Nephron progenitor cell (in vitro differentiated cells): ENCODE measurements around the gene ABCG1.

ENCODE experiments used
- DNase-seq: peaks from one replicate; pipeline ENCODE4 v3.0.0; 2021
- H3K27ac Mint-ChIP-seq: 2 replicates; pipeline ENCODE4 v1.8.0; 2021; ENCODE audit warnings: mild to moderate bottlenecking, moderate library complexity, mixed read lengths
- H3K27me3 Mint-ChIP-seq: 2 replicates; pipeline ENCODE4 v1.8.0; 2021; ENCODE audit warnings: mild to moderate bottlenecking, low read depth, mixed read lengths; ENCODE audit not compliant: poor library complexity
- H3K36me3 Mint-ChIP-seq: 2 replicates; pipeline ENCODE4 v1.8.0; 2021; ENCODE audit warnings: low read depth, mixed read lengths
- H3K4me1 Mint-ChIP-seq: 2 replicates; pipeline ENCODE4 v1.8.0; 2021; ENCODE audit warnings: mixed read lengths
- H3K4me3 Mint-ChIP-seq: 2 replicates; pipeline ENCODE4 v1.8.0; 2021; ENCODE audit warnings: mild to moderate bottlenecking, moderate library complexity, mixed read lengths
- H3K9me3 Mint-ChIP-seq: 2 replicates; pipeline ENCODE4 v1.8.0; 2021; ENCODE audit warnings: mild to moderate bottlenecking, moderate library complexity, mixed read lengths
- CTCF ChIP-seq: fragments of 200-600 bp; sonication (generic); IDR thresholded peaks from 2 replicates; pipeline ENCODE4 v1.5.0; 2021; ENCODE audit warnings: antibody characterized with exemption

The ABCG1 gene

GRCh38 chr21:42256316-42256715 lies 37.4 kb downstream of the ABCG1 start:
- no peak for TF ChIP-seq CTCF
- no peak overlapping the region for H3K4me3 Mint-ChIP-seq
- H3K27me3 Mint-ChIP-seq: peaks cover 16% of the 10 kb centered on the region
- no peaks in the 10 kb centered on the region for H3K36me3 Mint-ChIP-seq
- H3K4me1 Mint-ChIP-seq: peaks cover 45% of the 10 kb centered on the region
- no peak overlapping the region for H3K27ac Mint-ChIP-seq
- H3K9me3 Mint-ChIP-seq: no peaks in the 10 kb centered on the region
- DNase-seq: no peak

GRCh38 chr21:42257091-42257765 lies 38.3 kb downstream of the ABCG1 start:
- Mint-ChIP-seq H3K27ac (no peak overlapping the region), H3K27me3 (peaks cover 16% of the 10 kb centered on the region), H3K9me3 (no peaks in the 10 kb centered on the region), H3K4me1 (peaks cover 54% of the 10 kb centered on the region), H3K36me3 (no peaks in the 10 kb centered on the region), H3K4me3 (no peak overlapping the region)
- DNase-seq: no peak
- TF ChIP-seq CTCF: no peak

GRCh38 chr21:42258150-42258884 lies 39.4 kb downstream of the ABCG1 start:
- no peaks in the 10 kb centered on the region for H3K9me3 Mint-ChIP-seq
- H3K27ac Mint-ChIP-seq: no peak overlapping the region
- H3K4me1 Mint-ChIP-seq: peaks cover 65% of the 10 kb centered on the region
- peak; percentile 75 for DNase-seq
- peak; percentile 73 for TF ChIP-seq CTCF
- H3K4me3 Mint-ChIP-seq: no peak overlapping the region
- peaks cover 10% of the 10 kb centered on the region for H3K27me3 Mint-ChIP-seq
- no peaks in the 10 kb centered on the region for H3K36me3 Mint-ChIP-seq

GRCh38 chr21:42258885-42259407 lies 40.0 kb downstream of the ABCG1 start:
- Mint-ChIP-seq H3K9me3 (no peaks in the 10 kb centered on the region), H3K36me3 (no peaks in the 10 kb centered on the region), H3K4me1 (peaks cover 71% of the 10 kb centered on the region), H3K4me3 (no peak overlapping the region), H3K27ac (no peak overlapping the region), H3K27me3 (peaks cover 9% of the 10 kb centered on the region)
- no peak for DNase-seq
- no peak for TF ChIP-seq CTCF

GRCh38 chr21:42260121-42260520 lies 41.2 kb downstream of the ABCG1 start:
- H3K4me3 Mint-ChIP-seq: no peak overlapping the region
- no peaks in the 10 kb centered on the region for H3K36me3 Mint-ChIP-seq
- peaks cover 16% of the 10 kb centered on the region for H3K27me3 Mint-ChIP-seq
- H3K4me1 Mint-ChIP-seq: peaks cover 70% of the 10 kb centered on the region
- H3K27ac Mint-ChIP-seq: no peak overlapping the region
- H3K9me3 Mint-ChIP-seq: no peaks in the 10 kb centered on the region
- no peak for TF ChIP-seq CTCF
- no peak for DNase-seq
